SW480 (cell line): ENCODE data around the gene NDUFS7.
A peak's percentile ranks its signal among the peaks of the same experiment; 100 is the strongest.

Experiments
- DNase-seq: peaks from one replicate; pipeline ENCODE4 v3.0.0-alpha.2; 2016; ENCODE audit warnings: low spot score

NDUFS7 gene

GRCh38 chr19:1400281-1401137 is 16.8 kb downstream of the NDUFS7 start:
- no peak for DNase-seq

- DNase-seq = no peak
Measured at GRCh38 chr19:1401138-1401888, 17.6 kb downstream of the NDUFS7 start, which contains the start of gene GAMT. Gene GAMT (minus strand): TSS chr19:1401542. CDS start chr19:1401476, 66 bp downstream.

GRCh38 chr19:1401889-1402217 is 18.1 kb downstream of the NDUFS7 start:
- DNase-seq = no peak

- no peak for DNase-seq
Measured at GRCh38 chr19:1402411-1403070, 18.8 kb downstream of the NDUFS7 start.

- peak; percentile 87 for DNase-seq
Measured at GRCh38 chr19:1406774-1407527, 23.2 kb downstream of the NDUFS7 start.

GRCh38 chr19:1407528-1408299 is 24.0 kb downstream of the NDUFS7 start, which contains the start of gene DAZAP1:
Gene DAZAP1 (plus strand): TSS chr19:1407586. CDS start chr19:1407774, 188 bp downstream.
- no peak for DNase-seq

- no peak for DNase-seq
Measured at GRCh38 chr19:1408300-1409203, 24.8 kb downstream of the NDUFS7 start.

- no peak for DNase-seq
Measured at GRCh38 chr19:1409204-1410005, 25.7 kb downstream of the NDUFS7 start.

- no peak for DNase-seq
Measured at GRCh38 chr19:1410136-1410786, 26.6 kb downstream of the NDUFS7 start.

GRCh38 chr19:1410789-1411188 is 27.1 kb downstream of the NDUFS7 start:
- no peak for DNase-seq

- no peak for DNase-seq
Measured at GRCh38 chr19:1411255-1412191, 27.8 kb downstream of the NDUFS7 start.

- DNase-seq = no peak
Measured at GRCh38 chr19:1412323-1412923, 28.7 kb downstream of the NDUFS7 start.

- no peak for DNase-seq
Measured at GRCh38 chr19:1412995-1413800, 29.5 kb downstream of the NDUFS7 start.

- no peak for DNase-seq
Measured at GRCh38 chr19:1416014-1416841, 32.5 kb downstream of the NDUFS7 start.

- no peak for DNase-seq
Measured at GRCh38 chr19:1417145-1417544, 33.4 kb downstream of the NDUFS7 start.
